GM12864 (cell line): Measurements from ENCODE around the gene PTGES3L.
"Not testable (repeated sequence)": the region's sequence is repeated elsewhere in the genome, so short reads cannot be mapped to it uniquely, and the experiment has no call there.

Source experiments
- DNase-seq: peaks from one replicate; pipeline ENCODE4 v3.0.0-alpha.2; 2011; ENCODE audit warnings: low read depth
- H3K4me3 ChIP-seq: 2 replicates; pipeline ENCODE4 v1.5.1; 2011; ENCODE audit warnings: mild to moderate bottlenecking, low read depth, low read length, control low read depth
- CTCF ChIP-seq: IDR thresholded peaks from 2 replicates; pipeline ENCODE4 v1.5.1; 2011; ENCODE audit warnings: low read depth, mild to moderate bottlenecking, moderate library complexity, low read length, control low read depth, inconsistent platforms; ENCODE audit errors: missing control alignments

Gene PTGES3L

DNA sequence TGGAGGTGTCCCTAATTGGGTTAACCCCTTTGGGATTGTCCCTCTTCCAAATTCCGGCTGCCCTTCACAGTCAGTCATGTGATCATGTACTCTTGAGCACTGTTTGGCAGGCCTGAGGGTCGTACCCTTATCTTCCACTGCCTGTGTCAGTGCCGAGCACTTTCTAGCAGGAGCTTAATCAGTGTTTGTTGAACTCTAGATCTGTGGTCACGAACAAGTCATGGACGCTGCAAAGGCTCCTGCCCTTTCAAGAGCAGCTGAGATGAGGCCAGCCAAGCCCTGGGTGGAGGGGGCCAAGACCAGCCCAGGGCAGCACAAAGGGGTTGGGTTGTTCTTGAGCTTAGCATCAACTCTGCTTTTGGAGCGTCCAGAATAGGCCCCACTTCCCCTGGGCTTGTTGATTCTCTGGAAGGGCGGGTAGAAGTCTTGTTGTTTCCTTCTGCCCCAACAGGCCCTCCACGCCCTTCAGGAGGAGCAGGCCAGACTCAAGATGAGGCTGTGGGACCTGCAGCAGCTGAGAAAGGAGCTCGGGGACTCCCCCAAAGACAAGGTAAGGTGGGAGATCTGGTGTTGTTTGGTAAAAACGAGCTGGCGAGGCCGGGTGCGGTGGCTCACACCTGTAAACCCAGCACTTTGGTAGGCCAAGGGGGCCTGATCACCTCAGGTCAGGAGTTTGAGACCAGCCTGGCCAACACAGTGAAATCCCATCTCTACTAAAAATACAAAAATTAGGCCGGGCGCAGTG is 32.0 kb upstream of the PTGES3L start:
- no peak for TF ChIP-seq CTCF
- DNase-seq, result no peak
- no peak overlapping the region for H3K4me3 ChIP-seq

DNA sequence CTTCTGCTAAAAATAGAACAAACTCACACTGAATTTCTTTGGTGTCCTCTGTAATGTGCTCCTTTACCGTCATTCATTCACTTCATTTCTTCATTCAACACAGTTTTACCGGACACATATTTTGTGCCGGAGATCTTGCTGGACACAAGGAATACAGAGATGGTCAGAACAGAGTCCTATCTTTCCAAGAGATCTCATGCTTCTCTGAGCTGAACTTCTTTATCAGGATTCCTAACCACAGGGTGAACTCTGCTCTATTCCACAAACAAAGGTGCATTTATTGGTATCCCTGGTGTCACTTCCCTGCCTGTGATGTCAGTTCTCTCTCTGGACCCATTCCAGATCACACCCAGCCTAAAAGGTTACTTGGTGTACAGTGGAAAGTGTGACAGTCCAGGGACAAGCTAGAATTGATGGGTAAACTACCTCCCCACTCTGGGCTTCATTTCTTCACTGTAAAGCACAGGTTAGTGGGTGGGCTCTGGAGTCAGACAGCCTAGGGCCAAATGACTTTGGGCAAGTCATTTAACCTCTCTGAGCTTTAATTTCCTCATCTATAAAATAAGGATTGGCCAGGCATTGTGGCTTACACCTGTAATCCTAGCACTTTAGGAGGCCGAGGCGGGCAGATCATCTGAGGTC is 30.9 kb upstream of the PTGES3L start:
- no peak for DNase-seq
- no peak for TF ChIP-seq CTCF
- no peak overlapping the region for H3K4me3 ChIP-seq

GRCh38 chr17:43006639-43007551 is 27.0 kb upstream of the PTGES3L start, which contains the start of gene IFI35:
Gene IFI35, plus strand, starts transcription at chr17:43006784. Its CDS starts 164 bp downstream, at chr17:43006948.
- H3K4me3 ChIP-seq, result peak within 1 kb of the TSS; percentile 79
- DNase-seq, result peak; percentile 83
- TF ChIP-seq CTCF, result peak; percentile 41

DNA sequence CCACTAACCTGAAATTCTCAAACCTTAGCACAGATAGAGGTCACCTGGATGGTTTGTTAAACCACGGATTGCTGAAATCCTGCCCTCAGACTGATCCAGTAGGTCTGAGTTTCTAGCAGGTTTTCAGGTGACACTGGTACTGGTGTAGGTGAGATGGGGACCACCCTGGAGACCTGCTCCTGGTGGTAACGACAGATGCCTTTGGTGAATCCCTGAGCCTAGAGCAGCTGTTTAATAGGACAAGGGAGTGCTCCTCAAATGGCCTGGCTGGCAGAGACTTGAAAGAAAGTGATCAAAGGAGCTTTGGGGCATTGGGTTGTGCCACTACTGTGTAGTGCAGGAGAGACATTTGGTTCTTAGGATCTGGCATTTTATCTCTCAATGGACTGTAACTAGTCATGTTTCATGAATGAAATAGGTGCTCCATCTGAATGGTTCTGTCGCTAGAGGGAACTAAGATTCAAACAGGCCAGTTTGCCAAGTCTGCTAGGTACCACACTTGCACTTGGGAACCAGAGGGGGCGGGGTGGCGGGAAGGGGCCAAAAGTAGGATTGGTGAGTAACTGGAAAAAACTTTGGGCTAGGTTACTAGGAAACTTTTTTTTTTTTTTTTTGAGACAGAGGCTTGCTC is 23.8 kb upstream of the PTGES3L start:
- no peak overlapping the region for H3K4me3 ChIP-seq
- no peak for TF ChIP-seq CTCF
- no peak for DNase-seq

- not testable (repeated sequence) for DNase-seq, H3K4me3 ChIP-seq
Measured at GRCh38 chr17:43000894-43001293, 21.0 kb upstream of the PTGES3L start.

GRCh38 chr17:42999003-42999525 is 19.2 kb upstream of the PTGES3L start:
- no peak for DNase-seq
- H3K4me3 ChIP-seq, result peak overlapping the region; percentile 80
- TF ChIP-seq CTCF, result no peak
